ENCODE data around the gene SHKBP1.
A peak's percentile ranks its signal among the peaks of the same experiment; 100 is the strongest.

SHKBP1 gene

GRCh38 chr19:40604171-40604646 lies 27.5 kb downstream of the SHKBP1 start (continued):
- peak; percentile 68; the same call in 1 of the 2 replicates for TF ChIP-seq PRDM4 (tag by site-specific recombination; IDR thresholded peaks at IDR 0.05)
- TF ChIP-seq ZNF513 (tag by site-specific recombination; IDR thresholded peaks at IDR 0.05): no peak
- TF ChIP-seq ZNF488 (tag by site-specific recombination; IDR thresholded peaks at IDR 0.05): no peak; the same call in 1 of the 2 replicates
- TF ChIP-seq, protein P1, sequence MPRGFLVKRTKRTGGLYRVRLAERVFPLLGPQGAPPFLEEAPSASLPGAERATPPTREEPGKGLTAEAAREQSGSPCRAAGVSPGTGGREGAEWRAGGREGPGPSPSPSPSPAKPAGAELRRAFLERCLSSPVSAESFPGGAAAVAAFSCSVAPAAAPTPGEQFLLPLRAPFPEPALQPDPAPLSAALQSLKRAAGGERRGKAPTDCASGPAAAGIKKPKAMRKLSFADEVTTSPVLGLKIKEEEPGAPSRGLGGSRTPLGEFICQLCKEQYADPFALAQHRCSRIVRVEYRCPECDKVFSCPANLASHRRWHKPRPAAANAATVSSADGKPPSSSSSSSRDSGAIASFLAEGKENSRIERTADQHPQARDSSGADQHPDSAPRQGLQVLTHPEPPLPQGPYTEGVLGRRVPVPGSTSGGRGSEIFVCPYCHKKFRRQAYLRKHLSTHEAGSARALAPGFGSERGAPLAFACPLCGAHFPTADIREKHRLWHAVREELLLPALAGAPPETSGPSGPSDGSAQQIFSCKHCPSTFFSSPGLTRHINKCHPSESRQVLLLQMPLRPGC (tag by site-specific recombination; IDR thresholded peaks at IDR 0.05): peak; percentile 77; the same call in 1 of the 2 replicates
- TF ChIP-seq ZNF701 (tag by site-specific recombination; IDR thresholded peaks at IDR 0.05): no peak
- peak; percentile 38; the same call in 1 of the 2 replicates for TF ChIP-seq ZNF239 (tag by site-specific recombination; IDR thresholded peaks at IDR 0.05)
- TF ChIP-seq KLF17 (tag by site-specific recombination; IDR thresholded peaks at IDR 0.05): peak; percentile 78
- no peak for TF ChIP-seq MEIS1 (CRISPR knock-in tag; IDR thresholded peaks at IDR 0.05; ENCODE audit: borderline replicate concordance)
- no peak for TF ChIP-seq ZBTB1 (tag by site-specific recombination; IDR thresholded peaks at IDR 0.05)
- TF ChIP-seq ZBTB21 (tag by site-specific recombination; IDR thresholded peaks at IDR 0.05): peak; percentile 73
- TF ChIP-seq ZSCAN30 (tag by site-specific recombination; IDR thresholded peaks at IDR 0.05): no peak
- TF ChIP-seq ZNF610 (tag by site-specific recombination; IDR thresholded peaks at IDR 0.05; ENCODE audit: borderline replicate concordance): peak; percentile 74; the same call in 1 of the 2 replicates
- TF ChIP-seq SETDB1 (IDR thresholded peaks at IDR 0.05; ENCODE audit: insufficient read length, low read length): no peak
- no peak for TF ChIP-seq PRDM2 (tag by site-specific recombination; IDR thresholded peaks at IDR 0.05; ENCODE audit: borderline replicate concordance)
- no peak for TF ChIP-seq ZNF133 (tag by site-specific recombination; IDR thresholded peaks at IDR 0.05)
- TF ChIP-seq ZNF174 (tag by site-specific recombination; IDR thresholded peaks at IDR 0.05): no peak
- TF ChIP-seq ZNF791 (tag by site-specific recombination; IDR thresholded peaks at IDR 0.05): 0 out of 2 replicates have a peak, but pooled peaks have one; percentile 48
- no peak for TF ChIP-seq ZSCAN16 (tag by site-specific recombination; IDR thresholded peaks at IDR 0.05)
- peak; percentile 76; the same call in 1 of the 2 replicates for TF ChIP-seq ZNF2 (tag by site-specific recombination; IDR thresholded peaks at IDR 0.05)
- no peak for TF ChIP-seq ZNF670 (tag by site-specific recombination; IDR thresholded peaks at IDR 0.05; ENCODE audit: low read depth)
- TF ChIP-seq, protein P2, sequence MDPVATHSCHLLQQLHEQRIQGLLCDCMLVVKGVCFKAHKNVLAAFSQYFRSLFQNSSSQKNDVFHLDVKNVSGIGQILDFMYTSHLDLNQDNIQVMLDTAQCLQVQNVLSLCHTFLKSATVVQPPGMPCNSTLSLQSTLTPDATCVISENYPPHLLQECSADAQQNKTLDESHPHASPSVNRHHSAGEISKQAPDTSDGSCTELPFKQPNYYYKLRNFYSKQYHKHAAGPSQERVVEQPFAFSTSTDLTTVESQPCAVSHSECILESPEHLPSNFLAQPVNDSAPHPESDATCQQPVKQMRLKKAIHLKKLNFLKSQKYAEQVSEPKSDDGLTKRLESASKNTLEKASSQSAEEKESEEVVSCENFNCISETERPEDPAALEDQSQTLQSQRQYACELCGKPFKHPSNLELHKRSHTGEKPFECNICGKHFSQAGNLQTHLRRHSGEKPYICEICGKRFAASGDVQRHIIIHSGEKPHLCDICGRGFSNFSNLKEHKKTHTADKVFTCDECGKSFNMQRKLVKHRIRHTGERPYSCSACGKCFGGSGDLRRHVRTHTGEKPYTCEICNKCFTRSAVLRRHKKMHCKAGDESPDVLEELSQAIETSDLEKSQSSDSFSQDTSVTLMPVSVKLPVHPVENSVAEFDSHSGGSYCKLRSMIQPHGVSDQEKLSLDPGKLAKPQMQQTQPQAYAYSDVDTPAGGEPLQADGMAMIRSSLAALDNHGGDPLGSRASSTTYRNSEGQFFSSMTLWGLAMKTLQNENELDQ (tag by site-specific recombination; IDR thresholded peaks at IDR 0.05; ENCODE audit: low read depth): peak; percentile 60; the same call in 1 of the 2 replicates
- peak; percentile 80; the same call in 1 of the 2 replicates for TF ChIP-seq ZNF391 (tag by site-specific recombination; IDR thresholded peaks at IDR 0.05; ENCODE audit: borderline replicate concordance, low read depth)
